ENCODE results near the gene GPT2.

The GPT2 gene

DNA sequence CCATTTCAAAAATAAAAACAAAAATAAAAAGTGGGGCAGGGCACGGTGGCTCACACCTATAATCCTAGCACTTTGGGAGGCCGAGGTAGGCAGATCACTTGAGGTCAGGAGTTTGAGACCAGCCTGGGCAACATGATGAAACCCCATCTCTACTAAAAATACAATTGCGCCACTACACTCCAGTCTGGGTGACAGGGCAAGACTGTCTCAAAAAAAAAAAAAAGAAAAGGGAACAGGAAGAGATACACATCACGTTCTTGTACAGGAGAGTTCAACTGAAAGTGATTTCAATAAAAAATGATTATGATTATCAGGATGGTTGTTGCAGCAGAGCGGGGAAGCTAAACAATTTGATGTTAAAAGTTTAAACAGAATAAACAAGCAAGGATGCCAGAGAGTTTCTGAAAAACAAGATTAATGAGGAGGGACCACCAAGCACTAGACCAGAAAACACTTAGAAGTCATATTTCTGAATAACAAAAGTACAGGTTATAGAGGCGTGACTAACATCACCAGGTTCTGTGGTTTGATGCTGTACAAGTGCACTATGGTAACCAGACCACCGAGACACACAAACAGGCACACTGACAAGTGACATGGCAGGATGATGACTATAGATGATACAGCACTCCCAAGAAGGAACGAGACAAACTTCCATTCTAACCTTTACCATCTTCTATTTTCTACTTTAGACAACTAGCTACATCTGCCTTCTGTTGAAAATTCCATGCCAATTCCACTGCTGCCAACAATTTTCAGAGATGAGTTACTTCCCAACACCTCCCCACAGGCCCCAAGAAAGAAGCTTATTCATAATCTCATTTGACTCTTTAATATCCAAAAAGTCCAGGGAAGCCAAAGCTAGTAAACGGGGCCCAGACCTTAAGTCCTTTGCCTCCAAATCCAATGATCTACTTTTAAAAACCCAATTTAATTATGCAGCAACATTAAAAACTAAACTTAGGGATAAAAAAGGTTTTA is 77.5 kb downstream of the GPT2 start:
- in situ Hi-C loops (cut with MboI; ENCODE audit: low sequenced_read_pairs) = no loop called here

DNA sequence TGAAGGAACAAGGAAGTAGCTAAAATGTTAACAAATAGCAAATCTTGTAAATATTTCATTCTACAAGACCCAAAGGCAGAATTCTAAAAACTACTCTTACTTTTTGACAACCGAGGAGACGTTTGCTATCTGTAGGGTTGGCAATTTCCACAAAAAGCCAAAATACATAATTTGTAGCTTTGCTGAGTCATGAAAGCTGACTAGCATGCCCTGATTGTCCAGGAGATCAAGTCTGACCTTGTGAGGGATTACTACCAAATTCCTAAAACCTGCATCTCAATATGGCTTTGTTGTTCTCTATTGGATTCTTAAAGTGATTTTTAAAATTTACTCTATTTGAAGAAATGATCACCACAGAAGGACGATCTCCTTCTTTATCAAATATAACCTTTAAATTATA is 78.5 kb downstream of the GPT2 start:
- in situ Hi-C loops (cut with MboI; ENCODE audit: low sequenced_read_pairs) = no loop called here

DNA sequence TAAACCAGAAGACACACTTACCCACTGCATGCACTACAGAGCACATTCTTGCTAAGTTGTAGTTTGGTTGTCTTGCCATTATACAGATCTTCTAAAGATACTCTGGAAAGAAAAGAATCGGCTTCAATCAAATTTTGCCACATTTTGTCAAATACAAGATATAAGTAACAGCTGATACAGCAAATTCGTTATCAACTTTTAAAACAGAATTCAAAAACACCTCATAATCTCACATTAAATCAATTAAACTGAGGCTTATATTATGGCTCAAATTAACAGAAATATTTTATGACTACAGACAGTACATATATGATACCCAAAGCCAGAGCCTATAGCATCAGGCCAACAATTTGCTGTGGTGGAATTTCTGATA is 83.9 kb downstream of the GPT2 start:
- in situ Hi-C loops (cut with MboI; ENCODE audit: low sequenced_read_pairs) = no loop called here

DNA sequence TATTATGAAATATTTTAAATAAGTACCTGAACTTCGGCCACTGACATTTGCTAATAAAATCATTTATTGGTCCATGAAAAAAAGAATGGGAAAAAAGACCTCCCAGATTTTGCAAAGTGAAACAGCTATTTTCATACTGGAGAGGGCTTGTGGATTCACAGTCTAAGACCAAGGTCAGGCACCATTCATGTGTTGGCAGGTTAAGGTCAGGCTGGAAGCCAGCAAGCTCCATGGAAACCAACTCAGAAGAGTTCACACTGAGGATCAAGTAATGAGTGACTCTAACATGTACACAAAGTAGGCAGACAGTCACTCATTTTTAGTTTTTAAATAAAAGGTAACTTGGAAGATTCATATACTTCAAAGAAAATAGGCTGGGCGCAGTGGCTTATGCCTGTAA is 85.9 kb downstream of the GPT2 start:
- in situ Hi-C loops (cut with MboI; ENCODE audit: low sequenced_read_pairs) = no loop called here

DNA sequence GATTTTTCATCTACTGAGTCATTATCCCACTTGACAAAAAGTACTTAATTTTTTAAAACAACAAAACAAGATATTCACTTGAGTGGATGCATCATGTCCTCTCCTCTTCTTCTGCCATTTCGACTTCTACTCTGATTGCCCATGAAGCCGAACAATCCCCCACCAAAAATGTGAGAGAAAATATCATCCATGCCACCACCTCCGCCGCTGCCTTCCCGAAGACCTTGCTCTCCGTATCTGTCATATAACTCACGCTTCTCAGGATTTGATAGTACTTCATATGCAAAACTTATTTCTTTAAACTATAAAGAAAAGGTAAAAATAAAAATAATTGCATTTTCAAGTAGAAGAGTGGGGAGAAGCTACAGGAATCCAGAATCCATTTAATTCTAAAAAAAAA is 87.1 kb downstream of the GPT2 start:
- in situ Hi-C loops (cut with MboI; ENCODE audit: low sequenced_read_pairs) = no loop called here

DNA sequence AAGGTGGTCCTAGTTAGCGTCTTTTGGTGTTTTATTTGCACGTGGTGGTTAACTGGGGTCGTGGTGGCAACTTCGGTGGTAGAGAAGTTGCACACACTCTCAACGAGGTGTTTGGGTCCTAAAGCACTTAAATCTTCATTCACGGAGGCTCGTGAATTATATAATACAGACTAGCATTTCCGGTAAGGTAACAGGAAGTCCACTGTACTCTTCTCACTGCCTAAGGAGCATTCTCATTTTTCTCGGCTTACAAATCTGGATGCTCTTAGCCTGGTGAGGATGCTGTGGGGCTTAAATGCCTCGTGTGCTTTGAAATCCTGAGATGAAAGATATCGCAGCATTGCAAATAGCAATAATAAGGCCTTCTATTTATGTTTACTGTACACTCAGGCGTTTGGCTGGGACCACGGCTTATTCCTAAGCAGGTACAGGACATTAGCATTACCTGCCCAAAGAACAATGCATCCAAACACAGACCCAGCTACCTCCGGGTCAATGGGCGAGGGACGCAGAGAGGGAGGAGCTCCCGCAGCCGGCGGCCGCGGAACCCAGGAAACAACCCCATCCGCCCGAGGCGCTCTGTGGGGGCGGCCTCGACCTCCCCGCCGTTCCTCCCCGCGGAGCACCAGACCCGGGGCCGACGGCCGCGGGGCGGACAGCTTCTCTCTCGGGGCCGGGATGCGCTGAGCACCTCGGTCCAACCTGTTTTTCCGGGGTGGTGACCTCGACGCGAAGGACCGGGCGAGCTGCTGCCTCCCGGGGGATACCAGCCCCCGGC is 88.5 kb downstream of the GPT2 start:
- in situ Hi-C loops (cut with MboI; ENCODE audit: low sequenced_read_pairs) = no loop called here

DNA sequence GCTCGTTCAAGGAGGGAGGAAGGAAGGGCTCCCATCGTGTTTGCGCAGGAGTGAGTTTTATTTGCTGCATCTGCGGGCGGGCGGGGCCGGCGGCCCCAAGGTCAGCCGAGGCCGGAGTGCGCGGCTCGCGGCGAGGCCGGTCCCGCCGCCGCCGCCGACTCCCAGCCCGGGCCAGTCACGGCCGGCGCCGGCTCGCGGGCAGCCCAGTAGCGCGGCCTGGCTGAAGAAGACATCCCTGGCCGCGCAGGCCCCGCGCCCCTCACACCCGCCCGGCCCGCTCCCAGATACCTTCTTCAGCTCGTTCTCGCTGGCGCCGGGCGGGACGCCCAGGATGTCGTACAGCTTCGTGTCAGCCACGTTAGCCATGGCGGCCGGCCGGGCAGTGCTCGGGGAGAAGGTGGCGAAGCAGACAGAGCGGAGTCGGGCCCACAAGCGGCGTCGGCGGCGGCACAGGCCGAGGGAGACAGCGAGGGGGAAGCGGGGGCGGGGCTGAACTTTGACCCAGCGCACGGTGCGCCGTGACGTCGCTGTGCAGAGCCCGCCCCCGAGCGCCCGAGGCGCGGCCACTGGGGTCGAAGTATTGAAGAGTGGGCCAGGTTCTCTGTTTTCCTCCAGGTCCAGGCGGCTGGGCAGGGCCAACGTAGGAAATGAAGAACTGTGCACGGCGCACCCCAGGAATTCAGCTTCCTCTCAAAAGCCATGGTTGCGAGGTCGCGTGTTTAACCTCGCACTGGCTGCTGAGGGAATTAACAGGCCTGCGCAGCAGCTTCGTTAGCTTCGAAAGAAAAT is 89.2 kb downstream of the GPT2 start, which contains the start of gene DNAJA2:
TSS of gene DNAJA2 (minus strand) at position 468 of the 789 bp plus-strand sequence. CDS start at position 366, 102 bp downstream.
- in situ Hi-C loops (cut with MboI; ENCODE audit: low sequenced_read_pairs) = no loop called here

DNA sequence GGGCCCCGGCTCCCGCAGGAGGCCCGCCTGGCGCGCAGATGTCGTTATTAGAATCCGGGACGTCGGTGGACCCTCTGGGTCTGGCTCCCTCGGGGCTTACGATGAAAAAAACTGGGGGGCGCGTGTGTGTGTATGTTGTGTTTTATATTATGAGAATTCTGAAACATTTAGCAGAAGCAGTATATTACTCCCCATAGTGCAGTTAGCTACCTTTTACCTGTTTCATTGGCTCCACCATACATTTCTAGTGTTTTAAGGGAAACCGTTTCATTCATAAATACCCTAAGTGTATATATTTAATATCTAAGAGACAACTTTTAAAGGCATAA is 89.8 kb downstream of the GPT2 start:
- in situ Hi-C loops (cut with MboI; ENCODE audit: low sequenced_read_pairs) = no loop called here

DNA sequence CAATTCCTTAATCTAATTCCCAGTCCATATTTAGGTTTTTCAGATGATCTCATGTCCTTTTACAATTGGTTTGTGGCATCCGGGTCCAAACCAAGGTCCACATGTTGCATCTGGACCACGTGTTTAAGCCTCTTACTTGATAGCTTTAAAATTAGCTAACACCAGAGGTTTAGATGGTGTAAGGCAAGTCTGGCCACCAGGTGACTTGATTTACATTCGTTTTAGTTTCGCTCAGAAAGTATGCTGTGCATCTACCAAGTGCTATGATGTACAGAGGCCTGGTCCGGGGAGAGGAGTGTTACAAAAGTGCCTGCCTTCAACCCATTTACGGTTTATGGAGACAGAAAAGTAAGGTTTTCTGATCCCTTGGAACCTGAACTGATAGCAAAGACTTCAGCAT is 90.2 kb downstream of the GPT2 start:
- in situ Hi-C loops (cut with MboI; ENCODE audit: low sequenced_read_pairs) = no loop called here

DNA sequence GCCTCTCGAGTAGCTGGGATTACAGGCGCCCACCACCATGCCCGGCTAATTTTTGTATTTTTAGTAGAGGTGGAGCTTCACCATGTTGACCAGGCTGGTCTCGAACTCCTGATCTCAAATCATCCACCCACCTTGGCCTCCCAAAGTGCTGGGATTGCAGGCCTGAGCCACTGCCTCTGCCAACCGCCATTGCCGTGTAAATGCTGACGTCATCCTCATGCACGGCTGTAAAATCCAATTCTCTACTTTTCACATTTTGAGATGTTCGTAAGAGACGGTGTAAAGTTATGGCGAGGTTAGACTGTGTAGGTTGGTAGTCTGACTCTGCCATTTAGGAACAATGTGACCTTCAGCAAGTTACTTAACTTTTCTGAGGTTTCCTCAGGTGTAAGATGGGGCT is 91.0 kb downstream of the GPT2 start:
- in situ Hi-C loops (cut with MboI; ENCODE audit: low sequenced_read_pairs) = no loop called here

DNA sequence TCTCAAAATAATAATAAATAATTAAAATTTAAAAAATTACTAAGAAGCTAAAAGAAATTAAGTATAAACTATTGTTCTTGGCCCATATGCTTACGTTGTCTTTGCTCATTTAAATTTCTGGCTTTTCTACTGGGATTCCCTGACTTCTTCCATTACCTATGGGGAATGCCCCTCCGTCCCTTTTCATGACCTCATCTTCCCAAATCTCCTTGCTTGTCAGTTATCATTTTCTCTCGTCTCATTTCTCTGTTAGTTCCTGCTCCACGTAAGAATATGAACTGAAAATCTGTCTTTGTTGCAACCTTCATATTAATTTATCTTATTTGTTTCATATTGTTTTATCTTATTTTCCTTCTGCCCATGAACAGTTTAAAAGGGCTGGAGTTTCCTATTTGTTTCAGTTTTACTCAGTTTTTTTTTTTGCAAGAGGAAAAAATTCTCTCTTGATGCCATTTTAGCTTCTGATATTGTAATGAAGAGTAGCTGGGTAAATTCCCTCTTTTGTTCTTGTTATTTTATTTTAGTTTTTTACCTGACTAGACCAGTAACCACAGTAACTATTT is 91.8 kb downstream of the GPT2 start:
- in situ Hi-C loops (cut with MboI; ENCODE audit: low sequenced_read_pairs) = no loop called here

DNA sequence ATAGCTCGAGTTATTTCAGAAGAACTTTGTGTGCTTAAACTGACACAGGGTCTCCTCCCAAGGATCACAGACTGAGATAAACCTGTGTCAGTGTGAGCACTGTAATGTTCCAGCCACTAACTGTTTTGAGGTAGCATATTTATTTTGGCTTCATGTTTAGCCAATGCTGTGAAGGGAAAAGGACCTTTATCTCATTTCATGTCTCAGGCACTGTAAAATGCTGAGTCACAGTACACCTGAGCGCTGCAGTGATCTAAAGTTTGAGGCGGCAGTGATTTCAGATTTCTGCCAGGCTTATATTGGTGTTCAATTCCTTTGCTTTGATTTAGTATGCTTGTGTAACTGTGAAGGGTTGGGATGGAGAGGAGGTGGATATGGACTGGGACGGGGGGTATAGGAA is 92.4 kb downstream of the GPT2 start:
- in situ Hi-C loops (cut with MboI; ENCODE audit: low sequenced_read_pairs) = no loop called here

Data from HL-60/S4 treated with retinoic acid at 250 ng/mL for 4 days and 3 days (cell line).